ENCODE data around the gene MAML3.
A peak's percentile ranks its signal among the peaks of the same experiment; 100 is the strongest.

Gene MAML3

DNA sequence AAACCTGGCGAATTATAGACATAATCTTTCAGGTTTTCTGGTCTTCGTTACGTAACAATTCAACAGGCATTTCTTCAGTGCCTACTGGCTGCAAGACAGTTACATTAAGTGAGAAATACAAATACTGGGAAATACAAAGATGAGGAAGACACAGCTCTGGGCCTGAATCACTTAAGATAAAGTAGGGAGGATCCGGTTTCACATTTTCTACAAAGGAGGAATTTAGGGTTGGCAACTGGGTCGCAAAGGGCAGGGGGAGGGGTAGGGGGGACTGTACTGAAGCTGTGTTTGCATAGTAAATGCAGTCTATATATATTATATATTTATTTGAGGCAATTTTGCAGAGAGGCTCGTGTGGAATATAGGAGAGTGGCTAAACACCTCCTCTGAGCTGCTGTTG is 107.4 kb downstream of the MAML3 start:
- no peak for DNase-seq (ENCODE audit: low read depth in 3 of 3)

DNA sequence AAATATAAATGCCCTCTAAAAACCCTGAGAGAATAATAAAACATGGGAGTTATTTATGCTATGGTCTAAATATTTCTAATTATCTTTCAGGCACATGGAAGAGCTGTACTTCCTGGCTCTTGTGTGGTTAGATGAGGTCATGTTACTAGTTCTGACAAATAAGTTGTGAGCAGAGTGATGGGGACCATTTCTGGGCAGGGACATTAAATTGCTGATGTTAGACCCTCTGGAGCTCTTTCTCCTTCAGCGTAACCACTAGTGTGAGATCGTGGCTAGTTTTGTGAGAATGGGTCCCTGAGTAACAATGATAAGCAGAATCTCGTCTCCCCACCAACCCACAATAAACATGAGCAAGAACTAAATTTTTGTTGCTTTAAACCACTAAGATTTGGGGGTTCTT is 108.0 kb downstream of the MAML3 start:
- DNase-seq (ENCODE audit: low read depth in 3 of 3) = no peak

DNA sequence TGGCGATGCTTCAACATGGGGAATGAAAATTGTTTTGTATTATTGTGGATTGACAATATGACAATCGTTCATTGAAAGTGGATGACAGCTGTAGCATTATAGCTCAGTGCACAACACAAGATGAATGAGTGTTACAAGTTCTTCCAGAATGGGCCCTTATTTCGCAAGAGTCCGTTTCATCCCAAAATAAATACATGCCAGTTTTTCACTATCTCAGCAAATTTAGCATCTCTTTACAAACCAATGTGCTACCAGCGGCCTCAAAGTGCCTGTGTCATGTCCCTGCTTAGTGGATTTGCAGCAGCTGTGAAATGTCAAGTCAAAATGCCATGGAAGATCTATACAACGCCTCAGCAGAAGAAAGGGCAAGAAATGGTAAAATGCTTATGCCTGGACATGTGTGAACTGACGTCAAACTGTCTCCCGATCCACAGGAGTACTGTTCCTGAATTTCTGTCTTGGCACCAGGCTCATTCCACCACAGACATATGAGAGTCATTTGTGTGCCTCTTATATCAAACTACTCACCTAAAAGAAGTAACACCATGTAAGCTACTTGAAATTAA is 109.6 kb downstream of the MAML3 start:
- no peak for DNase-seq (ENCODE audit: low read depth in 3 of 3)

DNA sequence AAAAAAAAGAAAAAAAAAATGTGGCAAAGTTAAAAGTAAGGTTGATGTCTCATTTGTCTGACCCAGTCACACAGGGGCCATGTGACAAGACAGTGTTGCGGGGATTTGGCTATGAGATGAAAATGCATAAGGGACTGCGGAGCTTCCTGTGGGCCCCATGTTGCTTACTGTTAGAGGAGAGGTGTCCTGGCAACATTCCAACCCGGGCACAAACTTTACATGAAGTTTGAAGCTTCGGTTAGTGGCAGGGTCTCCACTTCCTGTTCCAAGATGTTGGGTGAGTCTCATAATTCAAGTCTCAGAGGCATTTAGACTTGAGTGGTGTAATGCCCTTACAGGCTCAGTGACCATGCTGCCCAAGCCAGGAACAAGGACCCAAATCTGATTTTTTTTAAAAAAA is 111.3 kb downstream of the MAML3 start:
- DNase-seq (ENCODE audit: low read depth in 3 of 3) = no peak

DNA sequence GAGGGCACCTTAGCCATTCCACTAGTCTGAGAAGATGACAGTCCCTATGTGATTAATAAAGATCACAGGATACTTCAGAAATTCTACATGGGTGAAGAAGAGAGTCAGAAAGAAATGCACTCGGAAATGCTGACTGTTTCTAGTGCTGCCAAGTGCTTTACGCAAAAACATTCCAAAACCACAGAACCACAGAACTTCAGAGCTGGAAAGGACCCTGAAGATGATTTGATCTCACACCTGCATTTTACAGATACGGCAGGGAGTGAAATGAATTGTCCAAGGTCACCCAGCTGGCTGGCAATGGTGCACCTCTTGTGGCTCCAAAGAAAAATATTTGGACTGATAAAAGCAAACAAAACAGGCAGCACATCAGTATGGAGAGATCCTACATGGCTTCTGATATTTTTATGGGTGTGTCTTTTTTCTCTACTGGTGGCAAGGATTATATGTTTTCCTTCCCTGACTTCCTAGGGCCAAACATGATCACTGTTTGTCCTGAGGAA is 115.9 kb downstream of the MAML3 start:
- DNase-seq (ENCODE audit: low read depth in 3 of 3) = no peak

DNA sequence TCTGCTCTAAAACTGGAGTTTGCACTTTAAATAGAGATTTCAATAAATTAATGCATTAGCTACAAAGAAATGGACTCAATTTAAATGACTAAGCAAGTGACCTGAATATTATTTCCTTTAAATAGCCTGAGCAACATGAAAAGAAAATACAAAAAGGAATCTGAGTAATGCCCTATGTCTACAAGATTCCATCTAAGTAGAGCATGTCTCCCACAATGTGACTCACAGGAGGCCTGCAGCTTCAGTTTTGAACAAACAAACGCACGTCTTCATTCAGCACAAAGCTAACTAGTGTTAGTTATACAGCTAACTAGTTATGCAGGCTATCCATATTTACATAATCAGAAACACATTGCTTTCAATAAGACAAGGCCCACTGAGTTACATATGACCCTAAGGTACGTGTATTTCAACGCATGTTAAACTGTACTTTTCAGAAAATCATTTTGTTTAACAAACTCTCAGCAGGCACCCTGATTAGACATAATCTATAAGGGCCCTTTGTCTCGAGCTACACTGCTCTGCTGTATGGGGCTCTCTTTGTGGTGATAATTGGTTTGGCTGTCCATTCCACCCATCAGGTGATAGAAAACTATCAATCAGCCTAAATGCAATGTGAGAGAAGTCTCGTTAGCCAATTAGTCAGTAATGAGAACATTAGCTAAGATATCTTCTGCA is 116.5 kb downstream of the MAML3 start:
- DNase-seq (ENCODE audit: low read depth in 3 of 3) = no peak

DNA sequence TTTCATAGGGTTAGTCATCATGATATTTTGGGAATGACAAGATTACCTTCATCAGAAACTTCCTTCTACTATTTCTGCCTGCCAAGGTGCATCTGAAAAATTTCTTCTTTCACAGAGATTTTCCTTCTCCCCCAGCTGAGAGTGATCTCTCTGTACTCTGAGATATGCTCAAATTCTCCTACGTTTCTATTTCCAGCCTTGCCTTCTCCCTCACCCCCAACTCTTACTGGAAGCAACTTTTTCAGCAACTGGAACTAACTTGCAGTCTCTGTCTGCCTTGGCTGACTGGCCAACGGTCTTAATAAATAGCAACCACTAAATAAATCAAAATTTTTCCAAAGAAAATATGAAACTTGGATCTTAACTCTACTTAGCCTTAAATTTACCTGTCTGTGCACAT is 122.3 kb downstream of the MAML3 start:
- no peak for DNase-seq (ENCODE audit: low read depth in 3 of 3)

DNA sequence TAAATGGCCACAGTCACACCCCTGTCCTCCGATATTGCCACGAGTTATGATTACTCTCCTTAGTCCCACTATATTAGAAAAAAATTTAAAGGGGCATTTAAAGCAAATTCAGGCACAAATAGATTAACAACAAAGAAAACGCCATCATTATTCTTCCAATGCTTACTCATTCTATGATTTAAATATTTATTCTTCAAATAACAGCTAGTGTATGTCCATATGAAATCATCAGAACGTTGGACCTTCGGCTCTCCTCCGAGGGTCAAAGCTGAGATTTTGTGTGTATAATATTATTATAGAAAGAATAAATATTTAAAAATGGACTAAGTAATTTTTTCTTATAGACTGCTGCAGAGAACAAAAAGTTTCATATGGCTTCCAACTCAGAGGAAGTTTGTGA is 122.9 kb downstream of the MAML3 start:
- DNase-seq (ENCODE audit: low read depth in 3 of 3) = no peak

DNA sequence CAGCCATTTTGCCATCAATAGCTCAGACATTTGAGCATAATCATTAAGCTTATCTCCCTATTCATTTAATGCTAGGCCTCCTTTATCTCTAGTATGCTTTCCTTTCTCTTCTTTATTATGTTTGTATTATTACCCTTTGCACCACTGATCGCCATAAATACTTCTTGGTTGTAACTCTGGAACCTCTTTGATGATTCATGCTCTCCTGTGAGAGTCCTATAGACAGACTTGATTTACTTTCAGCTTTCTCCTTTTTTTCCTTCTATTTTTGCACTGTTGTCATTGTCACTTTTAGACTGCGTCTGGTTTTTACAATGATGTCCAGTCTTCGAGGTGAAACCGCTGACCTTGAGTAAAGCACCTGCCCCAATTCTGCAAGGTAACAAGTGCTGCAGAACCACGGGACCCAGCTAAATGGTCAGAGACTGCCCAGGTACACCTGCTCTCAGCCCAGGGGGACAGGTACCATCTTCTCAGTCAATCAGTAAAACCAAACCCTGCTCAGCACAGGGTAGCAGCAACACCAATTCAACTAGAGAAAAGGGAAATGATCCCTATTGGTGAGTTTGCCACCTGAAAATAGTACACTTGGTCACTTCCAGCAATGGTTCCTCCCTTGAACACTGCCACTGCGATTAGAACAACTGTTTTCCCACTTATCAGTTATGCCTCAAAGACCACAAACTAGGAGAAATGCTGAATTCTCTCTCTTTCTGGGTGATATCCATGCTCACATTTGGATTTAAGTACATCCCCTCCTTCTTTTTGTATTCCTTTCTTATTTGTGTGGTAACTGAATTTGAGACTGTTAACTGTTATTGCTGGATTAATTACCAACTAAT is 125.1 kb downstream of the MAML3 start:
- no peak for DNase-seq (ENCODE audit: low read depth in 3 of 3)

DNA sequence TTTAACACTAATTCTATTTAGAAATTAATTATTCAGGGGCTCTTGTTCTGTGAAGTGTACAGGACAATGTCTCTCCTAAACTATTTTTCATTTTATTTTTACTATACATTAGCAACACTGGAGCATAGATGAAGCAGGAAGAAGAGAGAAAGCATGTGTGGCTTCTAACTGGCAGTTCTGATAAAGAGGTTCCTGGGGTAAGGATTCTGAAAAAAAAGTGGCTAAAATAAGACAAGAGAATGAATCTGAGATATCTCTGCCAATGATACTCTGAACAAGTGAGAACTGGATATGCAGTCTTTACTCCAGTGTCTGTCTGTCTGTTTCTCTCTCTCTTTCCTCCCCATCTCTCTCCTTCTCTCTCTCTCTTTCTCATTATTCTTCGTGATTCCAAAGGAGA is 125.9 kb downstream of the MAML3 start:
- no peak for DNase-seq (ENCODE audit: low read depth in 3 of 3)

DNA sequence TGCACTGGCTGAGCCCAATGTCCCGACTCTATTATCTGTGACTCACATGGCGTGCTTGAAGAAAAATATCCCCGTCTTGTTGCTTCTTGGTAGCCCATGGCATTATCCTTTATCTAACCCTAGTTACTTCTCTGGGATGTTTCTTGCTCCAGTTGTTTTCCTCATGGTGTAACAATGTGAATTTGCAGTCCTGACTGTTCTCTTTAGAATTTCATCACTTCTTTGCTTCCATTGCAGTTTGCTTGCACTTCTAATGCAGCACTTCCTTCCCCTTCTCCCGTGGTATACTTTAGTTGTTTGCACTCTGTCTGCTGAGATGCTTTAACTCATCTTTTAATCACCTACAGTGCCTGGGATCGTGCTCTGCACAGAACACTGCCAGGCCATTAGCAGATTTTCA is 126.9 kb downstream of the MAML3 start:
- DNase-seq (ENCODE audit: low read depth in 3 of 3) = no peak

DNA sequence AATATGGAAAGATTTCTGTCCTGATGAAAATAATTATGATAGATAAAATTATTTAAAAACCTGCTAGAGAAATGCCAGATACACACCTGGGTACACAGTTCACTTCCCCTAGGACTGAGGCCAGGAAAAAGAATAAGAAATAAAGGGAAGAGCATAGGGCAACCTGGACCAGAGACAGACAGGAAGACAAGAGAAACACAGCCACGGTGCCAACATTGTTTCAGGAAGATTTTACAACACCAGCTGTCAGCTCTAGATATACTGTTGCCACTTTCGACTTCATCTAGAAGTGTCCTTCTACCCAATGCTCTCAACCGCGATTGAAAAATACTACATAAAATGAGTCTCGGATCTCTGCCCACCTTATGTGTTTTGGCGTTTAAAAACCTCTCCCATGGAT is 128.5 kb downstream of the MAML3 start:
- DNase-seq (ENCODE audit: low read depth in 3 of 3) = no peak

DNA sequence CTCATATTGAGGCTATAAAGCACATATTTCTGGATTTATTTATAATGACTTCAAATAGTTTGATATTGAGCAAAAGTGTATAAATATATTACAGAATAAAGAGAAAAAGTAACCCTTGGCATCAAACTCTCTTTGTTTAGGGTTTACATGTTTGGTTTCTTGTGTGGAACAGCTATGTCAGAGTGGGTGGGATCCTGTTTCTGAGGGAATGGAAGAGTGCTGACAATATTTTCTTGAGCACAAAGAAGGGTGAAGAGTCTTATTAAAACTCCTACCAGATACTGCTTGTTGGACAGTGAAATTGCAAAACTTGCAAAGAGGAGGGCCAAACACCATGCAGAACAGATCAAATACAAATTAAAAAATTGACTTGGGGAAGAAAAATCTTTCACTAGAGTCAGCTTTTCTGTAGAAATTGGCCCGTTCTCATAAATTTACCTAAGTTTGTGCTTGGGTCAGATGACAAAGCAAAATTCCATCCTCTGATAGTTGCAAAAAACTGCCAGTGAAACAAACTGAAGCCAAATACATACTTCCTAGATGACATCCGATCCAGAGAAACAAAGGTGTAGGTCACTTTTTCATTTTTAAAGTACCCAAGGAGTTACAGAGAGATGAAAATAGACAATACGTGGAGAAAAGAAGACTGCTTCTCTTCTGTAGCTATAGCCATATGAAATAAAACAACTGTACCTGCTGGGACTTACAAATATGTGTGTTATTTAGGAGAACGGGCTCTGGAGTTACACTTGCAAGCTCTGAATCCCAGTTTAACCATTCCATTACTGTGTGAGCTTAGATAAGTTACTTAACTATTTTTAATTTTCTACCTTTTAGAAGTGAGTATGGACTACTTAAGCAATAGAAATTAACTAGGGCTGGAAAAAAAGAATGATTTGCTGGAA is 133.3 kb downstream of the MAML3 start:
- DNase-seq (ENCODE audit: low read depth in 3 of 3) = no peak

DNA sequence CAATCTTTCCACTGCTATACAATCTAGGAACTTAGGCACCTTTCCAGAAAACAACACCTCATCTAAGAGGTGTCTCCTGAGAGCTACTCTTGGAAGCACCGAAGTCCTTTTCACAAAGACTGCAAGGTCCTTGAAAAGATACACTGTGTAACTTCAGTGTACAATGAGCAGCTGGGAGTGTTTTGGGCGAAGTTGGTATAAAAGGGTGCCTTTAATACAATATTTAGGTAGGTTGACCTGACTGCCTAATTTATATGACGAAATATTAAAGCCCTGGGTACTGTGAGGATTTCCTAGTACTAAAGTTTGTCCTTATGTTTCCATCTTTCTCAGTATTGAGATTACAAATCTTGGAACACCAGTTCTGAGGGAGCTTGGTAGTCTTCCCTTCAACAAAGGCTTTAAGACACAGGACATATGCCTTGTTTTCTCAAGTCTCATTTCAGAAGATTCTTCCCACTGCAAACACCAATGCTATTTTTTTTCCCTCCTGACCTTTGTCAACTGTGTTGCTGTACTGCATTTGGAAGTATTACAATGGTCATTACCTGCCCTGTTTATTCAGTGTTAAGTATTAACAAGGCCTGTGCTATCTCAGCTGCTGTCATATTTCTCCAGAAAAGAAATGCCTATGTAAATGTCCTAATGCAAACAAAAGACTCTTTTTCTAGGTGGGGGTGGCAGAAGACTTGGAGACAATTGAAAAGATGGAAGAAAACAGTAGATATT is 134.2 kb downstream of the MAML3 start:
- DNase-seq (ENCODE audit: low read depth in 3 of 3) = no peak

DNA sequence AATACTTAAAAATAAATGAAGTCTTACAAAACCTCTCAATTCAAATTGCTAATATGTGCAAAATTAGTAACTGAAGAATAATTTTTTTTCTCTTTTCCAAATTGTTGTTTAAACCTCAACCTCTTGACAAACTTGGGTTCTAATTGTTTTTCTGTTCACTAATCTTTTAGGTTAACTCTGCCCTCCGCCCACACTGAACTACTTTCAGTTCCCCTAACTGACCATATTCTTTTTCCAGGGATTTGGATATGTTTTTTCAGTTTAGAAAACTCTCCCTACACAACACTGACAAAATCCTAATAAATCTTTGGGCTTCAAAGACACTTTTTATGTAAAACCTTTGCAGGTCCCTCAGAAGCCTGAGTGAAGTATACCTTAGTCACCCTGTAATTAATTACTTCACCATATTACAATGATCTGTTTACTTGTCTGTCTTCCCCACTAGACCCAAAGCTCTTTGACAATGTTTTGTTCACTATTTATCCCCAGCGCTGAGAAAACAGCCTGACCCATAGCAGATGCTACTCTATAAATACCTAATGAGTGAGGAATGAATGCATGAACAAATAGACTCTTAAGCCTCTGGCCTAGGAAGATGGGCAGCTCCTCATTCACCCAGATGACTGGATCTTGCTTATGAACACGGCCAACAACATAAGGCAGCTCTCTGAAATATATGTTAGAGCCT is 134.9 kb downstream of the MAML3 start:
- no peak for DNase-seq (ENCODE audit: low read depth in 3 of 3)

DNA sequence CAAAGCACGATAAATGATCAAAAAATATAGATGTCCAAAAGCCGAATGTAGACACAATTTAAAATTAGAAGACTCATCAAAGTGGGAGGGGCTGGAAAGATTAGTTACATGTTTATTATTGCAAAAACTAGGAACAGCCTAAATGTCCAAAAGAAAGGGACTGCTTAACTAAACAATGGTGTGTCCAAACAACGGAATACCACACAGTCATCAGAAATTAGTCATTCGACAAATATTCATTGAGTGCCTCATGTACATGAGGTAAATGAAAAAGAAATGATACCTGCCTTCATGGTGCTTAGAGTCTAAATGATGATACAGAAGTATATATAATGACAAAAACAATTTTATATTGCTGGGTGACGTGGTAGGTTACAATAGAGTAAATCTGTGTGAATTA is 139.7 kb downstream of the MAML3 start:
- no peak for DNase-seq (ENCODE audit: low read depth in 3 of 3)

DNA sequence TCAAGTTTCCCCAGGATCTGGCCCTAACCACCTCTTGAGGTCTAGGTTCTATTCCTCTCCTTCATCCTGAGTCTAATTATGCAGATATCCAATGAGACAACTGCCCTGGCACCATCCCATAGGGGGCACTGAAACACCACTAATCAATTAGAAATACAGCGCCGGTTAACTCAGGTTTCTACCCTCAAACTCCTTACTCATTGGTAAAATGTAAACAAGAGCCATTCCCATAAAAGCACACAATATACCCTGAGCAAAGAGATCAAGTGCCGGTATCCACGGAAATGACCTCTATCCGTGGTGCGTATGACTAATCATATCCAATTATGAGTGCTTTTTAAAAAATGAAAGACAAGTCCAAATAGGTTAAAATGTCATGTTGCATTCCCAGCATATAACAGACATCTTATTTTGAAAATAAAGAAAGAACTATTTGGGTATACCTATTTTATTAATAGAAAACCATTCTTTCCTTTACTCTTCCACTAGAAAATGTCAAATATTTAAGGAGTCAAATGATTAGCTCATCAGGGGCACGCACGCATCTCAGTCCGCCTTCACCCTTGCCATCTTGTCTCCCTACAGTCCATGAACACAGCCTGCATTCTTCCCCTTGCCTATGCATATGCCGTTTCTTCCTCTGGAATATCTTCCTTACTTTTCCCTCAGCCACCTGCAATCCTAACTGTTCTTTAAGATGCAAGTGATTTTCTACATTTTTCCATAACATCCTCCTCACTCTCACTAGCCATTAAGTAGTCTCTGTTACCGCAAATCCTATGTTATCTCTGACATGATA is 141.1 kb downstream of the MAML3 start:
- peak; percentile 16 to 50 (median 30) for DNase-seq (ENCODE audit: low read depth in 3 of 3)

DNA sequence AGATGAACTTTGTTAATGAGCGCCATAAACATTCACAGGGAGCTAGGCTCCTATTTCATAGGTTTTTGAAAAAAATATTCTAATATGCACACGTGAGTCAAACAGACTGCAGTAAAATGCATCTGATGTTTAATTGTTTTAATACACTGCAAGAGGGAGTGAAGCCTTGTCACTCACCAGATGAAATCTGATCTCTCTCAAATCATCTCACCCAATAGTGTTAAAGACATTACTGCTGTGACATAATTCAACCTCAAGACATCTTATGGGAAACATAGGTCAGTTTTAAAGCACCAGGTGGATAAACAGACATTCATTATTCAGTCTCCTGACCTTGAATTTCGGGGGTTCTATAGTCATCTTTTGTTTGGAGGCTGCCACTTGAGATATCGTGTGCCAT is 148.3 kb downstream of the MAML3 start:
- no peak for DNase-seq (ENCODE audit: low read depth in 3 of 3)

DNA sequence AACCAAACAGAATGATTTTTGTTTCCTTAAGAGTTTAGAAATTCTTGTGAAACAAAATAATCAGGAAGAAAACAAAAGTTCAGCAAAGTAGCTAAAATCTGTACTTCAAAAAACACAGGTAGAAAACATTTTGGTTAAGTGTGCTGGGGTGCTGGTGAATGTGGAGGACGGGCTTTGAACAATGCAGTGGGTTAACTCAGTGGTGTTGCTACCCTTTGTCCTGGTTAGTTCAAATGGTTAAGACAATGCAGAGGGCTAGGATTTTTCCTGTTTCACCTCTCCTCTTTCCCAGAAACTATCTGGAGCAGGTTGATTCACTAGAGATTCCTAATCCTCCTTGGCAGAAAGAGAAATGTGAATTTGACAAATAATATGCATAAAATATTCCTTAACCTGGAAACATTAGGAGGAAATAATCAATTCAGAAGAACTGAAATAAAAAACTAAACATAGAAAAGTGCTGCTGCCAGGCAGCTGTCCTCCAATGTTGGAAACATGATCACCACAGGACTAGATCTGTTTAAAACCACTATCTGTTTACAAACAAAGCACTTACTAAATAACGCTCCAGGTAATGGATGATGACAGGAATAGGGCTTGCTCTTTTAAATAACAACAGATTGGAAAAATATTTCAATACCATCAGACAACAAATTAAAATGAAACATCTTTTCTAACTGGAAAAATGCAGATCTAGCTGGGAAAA is 148.9 kb downstream of the MAML3 start:
- no peak for DNase-seq (ENCODE audit: low read depth in 3 of 3)

All from stimulated activated CD4-positive, alpha-beta T cell treated with anti-CD3 and anti-CD28 coated beads, TNF-alpha, amount 100 ng/mL, for 4 hours (primary cell).